ENCODE data around the gene RAB7B.

GRCh38 chr1:205977402-205978014, 25.7 kb downstream of the RAB7B start:
- TF ChIP-seq CTCF (IDR thresholded peaks at IDR 0.05): peak; percentile 90 to 91
- no peak for TF ChIP-seq POLR2A (IDR thresholded peaks at IDR 0.05)
- no peak for TF ChIP-seq EP300 (IDR thresholded peaks at IDR 0.05)
- no peak for TF ChIP-seq POLR2AphosphoS5 (IDR thresholded peaks at IDR 0.05)

All from suprapubic skin (tissue), 4 donors.